ENCODE data around the gene TMX4.
"Not testable (repeated sequence)": the region's sequence is repeated elsewhere in the genome, so short reads cannot be mapped to it uniquely, and the experiment has no call there.

Gene TMX4

DNA sequence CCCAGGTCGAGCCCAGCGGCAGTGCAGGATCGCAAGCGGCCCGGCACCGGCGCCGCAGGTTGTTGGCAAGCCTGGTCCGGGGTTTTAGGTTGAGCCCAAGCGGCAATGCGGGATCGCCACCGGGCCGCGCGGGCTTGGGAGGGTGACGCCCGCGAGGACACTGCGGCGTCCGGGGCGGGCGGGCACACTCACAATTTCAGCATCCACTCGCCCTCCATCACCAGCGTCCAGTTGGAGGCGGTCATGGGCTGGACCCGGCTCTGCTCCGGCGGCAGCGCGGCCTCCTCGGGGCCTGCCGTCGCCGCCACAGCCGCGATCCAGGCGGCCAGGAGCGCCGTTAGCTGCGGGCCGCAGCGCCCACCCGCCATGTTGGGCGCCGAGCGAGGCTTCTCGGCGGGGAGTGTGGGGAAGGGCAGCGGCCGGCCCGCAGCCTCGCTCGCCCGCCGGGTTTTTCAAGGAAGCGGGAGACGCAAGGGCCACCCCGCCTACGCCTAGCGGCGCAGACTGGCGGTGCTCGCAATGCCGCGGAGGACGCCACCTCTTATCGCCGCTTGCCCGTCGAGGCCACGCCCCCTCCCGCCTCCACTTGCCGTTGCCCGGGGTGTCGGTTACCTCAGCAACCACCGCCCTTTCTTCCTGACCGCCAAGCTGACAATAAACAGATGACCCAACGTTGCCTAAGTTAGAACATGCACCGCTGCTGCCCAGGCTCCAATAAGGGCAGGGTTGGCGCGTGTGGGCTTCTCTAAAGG, at the start of gene TMX4:
Gene TMX4, minus strand, starts transcription at position 516 of the 752 bp plus-strand sequence. Its CDS starts 148 bp downstream, at position 368.
- peak; percentile 97 for DNase-seq

DNA sequence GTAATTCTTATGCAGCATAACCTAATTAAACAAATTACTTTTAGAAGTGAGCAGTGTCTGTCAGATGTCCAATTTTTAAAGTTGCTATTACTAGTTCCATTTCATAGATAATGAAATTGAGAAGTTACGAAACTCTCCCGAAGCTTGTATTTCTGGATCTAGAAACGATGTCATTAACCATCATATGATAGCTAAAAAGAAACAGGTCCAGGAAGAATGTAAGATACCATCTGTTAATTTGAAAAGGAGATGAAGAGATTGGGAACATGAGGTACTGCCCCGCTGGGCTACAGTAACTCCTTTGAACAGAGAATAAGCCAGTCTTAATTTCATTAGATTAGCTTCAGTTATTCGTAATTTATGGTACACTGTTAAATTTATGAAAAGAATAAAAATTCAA, 47.5 kb upstream of the TMX4 start:
- no peak for DNase-seq

- no peak for DNase-seq
Measured at GRCh38 chr20:8066662-8067061, 47.1 kb upstream of the TMX4 start.

DNA sequence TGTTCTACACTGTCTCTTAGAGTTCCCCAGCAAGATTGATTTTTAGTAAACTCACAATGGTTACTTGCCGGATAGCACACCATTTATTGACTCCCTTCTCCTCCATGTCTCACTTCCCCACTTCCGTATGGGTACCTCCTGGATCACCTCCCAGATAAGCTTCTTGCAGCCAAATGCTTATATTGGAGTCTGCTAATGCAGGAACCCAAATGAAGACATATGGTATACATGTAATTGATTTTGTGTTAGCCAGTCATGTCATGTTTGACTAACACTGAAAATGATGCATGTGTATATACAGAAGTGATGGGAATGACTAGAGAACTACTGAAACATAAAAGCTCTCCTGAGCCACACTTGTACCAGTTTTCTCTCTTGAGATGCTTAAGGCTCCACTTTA, 46.1 kb upstream of the TMX4 start:
- DNase-seq = no peak

DNA sequence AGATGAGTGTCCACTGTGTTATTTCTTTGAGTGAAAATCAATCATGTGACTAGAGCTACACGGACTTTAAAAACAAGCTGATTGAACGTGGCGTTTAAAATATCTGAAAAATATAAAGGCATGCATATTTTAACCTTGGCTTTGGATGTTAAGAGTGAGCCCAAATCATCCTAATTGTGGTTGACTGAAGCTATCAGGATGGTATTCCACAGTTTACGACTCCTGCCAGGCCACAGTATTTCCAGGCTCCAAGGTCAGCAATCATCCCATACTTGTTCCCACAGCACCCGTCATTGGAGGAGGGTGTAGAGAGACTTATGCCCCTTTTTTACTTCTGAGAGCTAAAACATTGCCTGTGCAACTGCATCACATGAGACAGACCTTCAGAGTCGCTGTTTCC, 43.2 kb upstream of the TMX4 start:
- no peak for DNase-seq

GRCh38 chr20:8061861-8062518, 42.4 kb upstream of the TMX4 start:
- no peak for DNase-seq

DNA sequence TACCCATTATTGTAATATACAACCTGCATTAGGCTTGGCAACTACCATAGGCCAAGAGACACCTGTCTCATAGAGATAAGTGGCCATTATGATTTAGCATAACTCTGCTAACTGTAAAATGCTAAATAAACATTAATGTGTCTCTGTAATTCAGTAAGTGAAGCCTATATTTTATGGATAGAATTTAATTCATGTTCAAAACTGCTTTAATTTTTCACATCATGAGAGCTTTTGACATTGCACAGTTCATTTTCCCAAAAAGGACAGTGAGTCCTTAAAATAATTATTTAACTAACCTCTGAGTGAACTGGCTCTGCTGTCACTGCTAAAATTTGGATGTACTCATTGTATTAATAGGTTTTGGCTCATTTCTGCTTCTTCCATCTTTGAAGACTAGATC, 41.4 kb upstream of the TMX4 start:
- no peak for DNase-seq

DNA sequence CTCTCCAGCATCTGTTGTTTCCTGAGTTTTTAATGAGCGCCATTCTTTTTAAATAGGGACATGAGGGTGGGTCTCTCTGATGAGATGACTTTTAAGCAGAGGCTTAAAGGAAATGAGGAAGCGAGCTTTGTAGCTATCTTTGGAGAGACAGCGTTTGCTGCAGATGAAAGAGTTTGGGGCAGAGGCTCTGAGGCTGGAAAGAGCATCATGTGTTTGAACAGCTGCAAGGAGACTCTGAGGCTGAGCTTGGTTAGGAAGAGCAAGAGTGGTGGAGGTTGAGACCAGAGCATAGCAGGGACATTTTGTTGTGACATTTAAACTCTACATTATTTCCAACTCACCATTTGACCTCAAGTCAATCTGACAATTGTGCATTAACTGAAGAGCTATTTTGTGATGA, 38.3 kb upstream of the TMX4 start:
- no peak for DNase-seq

- no peak for DNase-seq
Measured at GRCh38 chr20:8055096-8055495, 35.5 kb upstream of the TMX4 start.

DNA sequence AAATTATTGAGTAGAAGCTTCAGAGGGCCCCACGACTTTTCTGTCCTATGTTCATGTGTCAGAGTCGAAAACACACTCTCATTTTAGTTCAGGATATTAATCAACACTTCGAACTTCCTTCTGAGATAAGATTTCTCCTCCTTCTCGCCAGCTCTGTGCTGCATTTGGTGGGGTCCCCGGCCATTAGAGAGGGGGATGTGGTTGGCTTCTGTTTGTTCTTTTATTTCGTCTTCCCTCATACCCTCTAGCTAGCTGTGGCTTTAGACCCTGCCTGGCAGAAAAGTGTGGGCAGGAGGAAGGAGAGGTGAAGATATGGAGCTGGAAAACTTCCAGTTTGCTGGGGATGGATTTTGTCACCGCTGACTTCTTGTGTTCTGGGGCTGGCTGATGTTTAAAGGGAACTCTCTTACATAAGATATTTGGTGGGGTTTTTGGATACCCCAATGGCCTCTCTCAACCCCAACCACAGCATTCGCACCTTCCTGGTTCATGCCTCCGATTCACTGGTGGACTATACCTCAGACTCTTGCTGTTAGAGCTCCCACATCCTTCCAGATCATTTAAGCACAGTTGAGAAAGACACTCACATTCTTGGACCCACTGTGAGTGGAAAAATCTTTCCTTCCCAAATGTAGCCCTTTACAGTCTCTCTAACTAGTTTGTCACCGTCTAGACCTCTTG, 30.7 kb upstream of the TMX4 start:
- peak; percentile 7 for DNase-seq

GRCh38 chr20:8049310-8049709, 29.7 kb upstream of the TMX4 start:
- no peak for DNase-seq

GRCh38 chr20:8045946-8046345, 26.4 kb upstream of the TMX4 start:
- no peak for DNase-seq

- DNase-seq = peak; percentile 85
Measured at GRCh38 chr20:8043687-8044282, 24.2 kb upstream of the TMX4 start.

DNA sequence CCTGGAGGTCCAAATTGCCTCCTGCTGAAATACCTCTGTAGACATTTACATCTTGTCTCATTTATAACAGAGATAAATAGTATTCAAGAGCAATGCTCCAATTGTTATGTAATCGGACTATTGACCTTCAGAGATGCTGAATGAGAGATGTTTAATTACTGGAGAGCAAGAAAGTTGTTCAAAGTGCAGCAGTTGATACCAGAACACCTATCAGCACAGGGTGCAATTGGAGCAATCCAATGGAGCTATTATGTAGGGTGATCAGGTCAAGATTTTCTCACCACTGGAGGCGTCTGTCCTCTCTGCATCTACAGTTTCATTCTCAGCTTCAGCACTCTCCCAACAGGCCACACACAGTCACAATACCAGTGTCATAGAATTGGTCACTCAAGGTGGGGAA, 19.5 kb upstream of the TMX4 start:
- no peak for DNase-seq

- DNase-seq = no peak
Measured at GRCh38 chr20:8036771-8037170, 17.2 kb upstream of the TMX4 start.

- DNase-seq = no peak
Measured at GRCh38 chr20:8033151-8033841, 13.7 kb upstream of the TMX4 start.

- no peak for DNase-seq
Measured at GRCh38 chr20:8032499-8032898, 12.9 kb upstream of the TMX4 start.

GRCh38 chr20:8031539-8031938, 12.0 kb upstream of the TMX4 start:
- not testable (repeated sequence) for DNase-seq

DNA sequence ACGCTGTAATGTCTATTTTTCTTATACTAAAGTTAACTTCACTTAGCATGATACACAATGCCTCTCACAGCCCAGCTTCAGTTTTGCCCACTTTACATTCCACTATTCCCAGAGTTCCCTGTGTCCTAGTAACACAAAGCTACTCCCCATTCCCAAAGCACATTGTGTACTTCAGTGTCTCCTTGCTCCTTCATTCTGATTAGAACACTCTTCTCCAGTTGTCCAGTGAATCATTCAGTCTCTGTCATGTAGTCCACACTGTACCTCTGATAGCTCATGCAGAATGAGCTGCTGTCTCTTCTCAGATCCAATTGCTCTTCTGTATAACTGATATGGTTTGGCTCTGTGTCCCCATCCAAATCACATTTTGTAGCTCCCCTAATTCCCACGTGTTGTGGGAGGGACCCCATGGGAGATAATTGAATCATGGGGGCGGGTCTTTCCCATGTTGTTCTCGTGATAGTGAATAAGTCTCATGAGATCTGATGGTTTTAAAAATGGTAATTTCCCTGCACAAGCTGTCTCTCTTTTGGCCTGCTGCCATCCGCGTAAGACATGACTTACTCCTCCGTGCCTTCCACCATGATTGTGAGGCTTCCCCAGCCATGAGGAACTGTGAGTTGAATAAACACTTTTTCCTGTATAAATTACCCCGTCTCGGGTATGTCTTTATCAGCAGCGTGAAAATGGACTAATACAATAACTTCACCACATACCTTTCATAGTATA, 2.1 kb upstream of the TMX4 start:
- no peak for DNase-seq

GRCh38 chr20:8020314-8021079, 936 bp upstream of the TMX4 start:
- peak; percentile 68 for DNase-seq

DNA sequence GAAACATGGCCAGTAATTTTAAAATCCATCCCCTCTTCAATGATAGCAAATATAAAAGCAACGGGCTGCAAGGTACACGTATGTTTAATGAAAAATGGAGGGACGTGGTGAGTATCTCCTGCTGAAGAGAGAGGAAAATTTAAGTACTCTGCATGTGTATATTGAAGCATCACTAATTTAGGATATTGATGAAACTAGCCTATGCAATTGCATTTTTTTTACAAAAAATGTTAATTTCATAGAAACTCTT, 362 bp upstream of the TMX4 start:
- no peak for DNase-seq

DNA sequence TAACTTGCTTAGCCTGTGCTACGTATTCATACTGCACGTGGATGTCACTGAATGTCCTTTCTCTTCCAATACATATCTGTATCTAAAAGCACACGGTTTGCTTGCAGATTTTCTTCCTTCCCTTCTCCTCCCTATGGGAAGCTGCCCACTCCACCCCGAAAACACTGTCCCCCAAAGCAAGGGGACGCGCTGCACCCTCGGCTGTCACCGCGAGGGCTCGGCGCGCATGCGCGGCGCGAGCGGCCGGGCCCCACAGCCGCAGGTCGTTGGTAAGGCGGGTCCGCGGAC, 659 bp downstream of the TMX4 start:
- DNase-seq = peak; percentile 75

Measured in hematopoietic multipotent progenitor cell treated with erythropoietin and hydrocortisone succinate and interleukin-3 and kit ligand, for 6 days (in vitro differentiated cells).